ENCODE measurements around the gene AGFG1.
"Not testable (repeated sequence)": the region's sequence is repeated elsewhere in the genome, so short reads cannot be mapped to it uniquely, and the experiment has no call there.

The AGFG1 gene

GRCh38 chr2:227503433-227504406 lies 31.8 kb downstream of the AGFG1 start:
- no peak for DNase-seq

- DNase-seq, result no peak
These were observed 32.7 kb downstream of the AGFG1 start for GRCh38 chr2:227504700-227505099.

GRCh38 chr2:227506456-227506855 lies 34.5 kb downstream of the AGFG1 start:
- no peak for DNase-seq

GRCh38 chr2:227507963-227508362 lies 36.0 kb downstream of the AGFG1 start:
- no peak for DNase-seq

GRCh38 chr2:227509076-227509475 lies 37.1 kb downstream of the AGFG1 start:
- no peak for DNase-seq

- DNase-seq, result no peak
These were observed 38.1 kb downstream of the AGFG1 start for GRCh38 chr2:227509824-227510619.

- no peak for DNase-seq
These were observed 38.6 kb downstream of the AGFG1 start for GRCh38 chr2:227510620-227510958.

- DNase-seq, result no peak
These were observed 39.4 kb downstream of the AGFG1 start for GRCh38 chr2:227511239-227511930.

- DNase-seq, result no peak
These were observed 40.0 kb downstream of the AGFG1 start for GRCh38 chr2:227511955-227512354.

- no peak for DNase-seq
These were observed 41.2 kb downstream of the AGFG1 start for GRCh38 chr2:227513113-227513512.

- no peak for DNase-seq
These were observed 43.8 kb downstream of the AGFG1 start for GRCh38 chr2:227515742-227516141.

GRCh38 chr2:227517724-227518123 lies 45.8 kb downstream of the AGFG1 start:
- no peak for DNase-seq

- DNase-seq, result not testable (repeated sequence)
These were observed 46.4 kb downstream of the AGFG1 start for GRCh38 chr2:227518278-227518865.

- not testable (repeated sequence) for DNase-seq
These were observed 49.2 kb downstream of the AGFG1 start for GRCh38 chr2:227521178-227521577.

- no peak for DNase-seq
These were observed 52.7 kb downstream of the AGFG1 start for GRCh38 chr2:227524665-227525064.

GRCh38 chr2:227527351-227527750 lies 55.4 kb downstream of the AGFG1 start:
- DNase-seq, result no peak

GRCh38 chr2:227528803-227529202 lies 56.8 kb downstream of the AGFG1 start:
- no peak for DNase-seq

GRCh38 chr2:227529871-227530270 lies 57.9 kb downstream of the AGFG1 start:
- DNase-seq, result no peak

GRCh38 chr2:227534714-227535113 lies 62.8 kb downstream of the AGFG1 start:
- DNase-seq, result no peak

GRCh38 chr2:227536445-227536844 lies 64.5 kb downstream of the AGFG1 start:
- no peak for DNase-seq

GRCh38 chr2:227539465-227539956 lies 67.6 kb downstream of the AGFG1 start:
- no peak for DNase-seq

- not testable (repeated sequence) for DNase-seq
These were observed 68.4 kb downstream of the AGFG1 start for GRCh38 chr2:227540352-227540751.

- peak; percentile 3 for DNase-seq
These were observed 74.0 kb downstream of the AGFG1 start for GRCh38 chr2:227545990-227546389.

Measured in CD4-positive, alpha-beta T cell treated with Interleukin-10 for 1 hour (primary cell).